Activated naive CD4-positive, alpha-beta T cell (primary cell): ENCODE data around the gene YIPF7.

ENCODE experiments used
- DNase-seq, 4 experiments: peaks; one replicate each; lab custom pipeline; 2025; lab: John Stamatoyannopoulos, UW

Gene YIPF7

DNA sequence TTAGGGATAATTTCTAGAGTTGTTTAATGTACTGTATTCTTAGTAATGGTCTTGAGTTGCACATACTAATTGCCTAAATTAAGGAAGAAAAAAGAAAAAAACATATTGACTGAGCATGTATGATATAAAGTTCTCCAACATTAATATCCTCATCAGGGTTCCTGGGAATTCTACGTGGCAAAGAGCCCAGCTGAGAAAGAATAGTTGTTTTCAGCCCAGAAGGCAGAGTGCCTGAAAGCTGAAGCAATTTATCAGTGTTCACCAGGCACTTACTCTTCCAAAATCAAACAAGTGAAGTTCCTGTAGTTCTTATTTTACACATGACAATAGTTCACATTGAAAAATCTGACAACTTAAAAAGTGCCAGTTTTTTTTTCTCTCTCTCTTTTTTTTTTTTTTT is 27.7 kb downstream of the YIPF7 start:
- DNase-seq, result no peak

- DNase-seq, result no peak
Observed at GRCh38 chr4:44616621-44617020, 34.8 kb downstream of the YIPF7 start.

DNA sequence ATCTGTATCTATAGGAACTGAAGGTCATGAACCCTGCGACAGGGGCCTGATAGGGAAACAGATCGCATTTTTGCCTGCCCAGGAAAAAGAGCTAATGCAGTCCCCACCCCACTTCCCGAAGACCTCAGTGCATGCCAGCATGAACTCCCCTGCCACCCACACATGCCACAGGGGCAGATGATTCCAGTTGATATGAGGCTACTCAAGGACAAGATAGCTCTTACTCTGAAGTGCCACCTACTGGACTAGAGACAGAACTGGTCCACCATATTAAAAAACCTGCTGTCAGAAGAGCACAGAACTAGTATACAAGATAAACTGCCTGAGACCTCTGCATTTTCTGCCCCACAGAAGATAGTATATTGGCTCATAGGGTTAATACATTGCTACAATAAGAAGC is 68.0 kb downstream of the YIPF7 start:
- DNase-seq, result no peak

- DNase-seq, result no peak
Observed at GRCh38 chr4:44580231-44580630, 71.2 kb downstream of the YIPF7 start.

- DNase-seq, result no peak
Observed at GRCh38 chr4:44578954-44579353, 72.5 kb downstream of the YIPF7 start.
